DND-41 (cell line): ENCODE data around the gene HAUS7.

Experiments
- CTCF ChIP-seq: IDR thresholded peaks from 2 replicates; pipeline ENCODE4 v1.5.1; 2012; ENCODE audit warnings: borderline replicate concordance, low read length, moderate library complexity, mild to moderate bottlenecking; ENCODE audit not compliant: poor library complexity, severe bottlenecking; ENCODE audit errors: extremely low read depth
- EZH2 ChIP-seq: IDR thresholded peaks from 3 replicates; pipeline ENCODE4 v1.6.1; 2012; ENCODE audit warnings: borderline replicate concordance, low read depth, mild to moderate bottlenecking, moderate library complexity, low read length, inconsistent platforms; ENCODE audit not compliant: severe bottlenecking

- TF ChIP-seq CTCF (no peak), EZH2 (no peak)
Observed at GRCh38 chrX:153491918-153492317, 21.5 kb upstream of the HAUS7 start.
